PC-9 (cell line): ENCODE results near the gene ALPK3.

Experiments used
- CTCF ChIP-seq: fragments of 200-600 bp; sonication (generic); conservative IDR thresholded peaks from 2 replicates; pipeline ENCODE4 v1.6.1; 2017; ENCODE audit warnings: mixed run types, antibody characterized with exemption, mild to moderate bottlenecking, moderate library complexity
- EZH2 ChIP-seq: fragments of 200-600 bp; sonication (generic); IDR thresholded peaks from 2 replicates; pipeline ENCODE4 v1.8.0; 2017; ENCODE audit warnings: antibody characterized with exemption, low read depth

GRCh38 chr15:84807228-84807627, 9.9 kb upstream of the ALPK3 start:
- no peak for TF ChIP-seq CTCF
- no peak for TF ChIP-seq EZH2
